Measurements from ENCODE around the gene PGC. TPM values are rescaled to one million over a fixed set of nuclear protein-coding genes. Genes with fewer than 3 reads are reported as not detected.

Gene PGC
- total RNA-seq, 1 experiment from 2014 or later: 0.63 TPM

DNA sequence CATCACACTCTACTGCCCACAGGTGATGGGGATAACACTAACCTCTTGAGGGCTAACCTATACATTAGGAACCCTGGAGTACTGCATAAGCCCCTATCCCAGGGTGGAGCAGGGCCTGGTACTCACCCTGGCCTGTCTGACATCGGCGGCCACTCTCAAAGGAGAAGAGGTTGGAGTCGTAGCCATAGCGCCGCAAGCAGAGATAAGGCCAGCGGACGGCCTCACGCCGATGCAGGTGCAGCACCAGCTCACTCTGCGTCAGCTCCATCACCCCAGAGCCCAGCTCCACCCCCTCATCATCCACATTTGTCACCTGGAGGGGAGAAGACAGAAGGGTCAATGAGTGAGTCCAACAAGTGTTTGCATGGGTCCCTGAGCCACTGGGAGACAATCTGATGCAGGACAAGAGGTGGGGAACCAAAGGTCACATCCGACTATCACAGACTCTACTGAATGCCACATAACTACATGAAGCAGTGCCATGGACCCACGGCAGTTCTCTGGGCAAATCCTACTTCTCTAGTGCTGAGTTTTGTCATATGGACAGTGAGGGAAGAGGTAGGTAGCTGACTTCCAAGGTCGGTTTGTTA is 28.2 kb upstream of the PGC start (continued):
- no peak for TF ChIP-seq PRDM15 (CRISPR knock-in tag; IDR thresholded peaks at IDR 0.05)

GRCh38 chr6:41774841-41775240 is 27.6 kb upstream of the PGC start:
- H3K36me3 Mint-ChIP-seq: peaks cover 8% of the 10 kb centered on the region; the same call in 1 of the 2 replicates
- H3K9me3 Mint-ChIP-seq: no peaks in the 10 kb centered on the region
- H3K27me3 Mint-ChIP-seq (ENCODE audit: low read depth): no peaks in the 10 kb centered on the region
- H3K27ac Mint-ChIP-seq: no peak overlapping the region
- DNase-seq (ENCODE audit: low spot score) (no peak), ATAC-seq (no peak)
- no peak overlapping the region for H3K4me3 Mint-ChIP-seq
- CTCF ChIA-PET: interaction anchor here (0.8 to 2.5 kb wide), 4 partner anchors 9 to 92 kb away, joined by 3 to 19 read pairs (median 4); no protein-coding TSS in a partner anchor
- POLR2A ChIA-PET: no interaction called here
- TF ChIP-seq, protein P1, sequence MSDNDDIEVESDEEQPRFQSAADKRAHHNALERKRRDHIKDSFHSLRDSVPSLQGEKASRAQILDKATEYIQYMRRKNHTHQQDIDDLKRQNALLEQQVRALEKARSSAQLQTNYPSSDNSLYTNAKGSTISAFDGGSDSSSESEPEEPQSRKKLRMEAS (CRISPR knock-in tag; IDR thresholded peaks at IDR 0.05): no peak
- TF ChIP-seq, protein P2, sequence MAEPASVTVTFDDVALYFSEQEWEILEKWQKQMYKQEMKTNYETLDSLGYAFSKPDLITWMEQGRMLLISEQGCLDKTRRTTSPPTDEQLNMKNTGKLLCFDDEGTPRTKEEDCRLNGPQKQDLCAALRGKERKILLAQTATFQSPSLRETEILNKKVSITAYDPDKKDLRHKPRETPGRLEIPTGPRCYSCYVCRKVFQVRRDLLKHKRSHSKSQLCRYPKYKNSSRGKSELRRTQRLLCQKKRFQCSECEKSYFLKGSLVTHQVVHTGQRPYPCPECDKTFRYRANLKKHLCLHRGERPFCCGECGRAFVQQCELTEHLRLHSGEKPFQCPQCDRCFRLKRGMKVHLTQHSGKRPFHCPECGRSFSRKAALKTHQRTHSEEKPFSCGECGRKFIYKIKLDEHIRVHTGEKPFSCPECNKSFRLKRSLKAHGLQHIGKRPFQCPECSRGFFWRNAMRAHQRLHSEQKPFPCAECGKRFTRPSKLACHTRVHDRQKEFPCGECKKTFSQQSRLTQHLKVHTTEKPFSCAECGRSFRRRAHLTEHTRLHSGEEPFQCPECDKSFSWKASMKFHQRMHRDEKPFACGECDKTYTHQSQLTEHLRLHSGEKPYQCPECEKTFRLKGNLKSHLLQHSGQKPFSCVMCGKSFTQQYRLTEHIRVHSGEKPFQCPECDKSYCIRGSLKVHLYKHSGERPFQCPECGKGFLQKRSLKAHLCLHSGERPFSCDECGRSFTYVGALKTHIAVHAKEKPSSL (CRISPR knock-in tag; conservative IDR thresholded peaks at IDR 0.05): no peak
- TF ChIP-seq ZNF423 (CRISPR knock-in tag; IDR thresholded peaks at IDR 0.05): no peak
- no peak for TF ChIP-seq RORB (CRISPR knock-in tag; IDR thresholded peaks at IDR 0.05)
- TF ChIP-seq, protein P3, sequence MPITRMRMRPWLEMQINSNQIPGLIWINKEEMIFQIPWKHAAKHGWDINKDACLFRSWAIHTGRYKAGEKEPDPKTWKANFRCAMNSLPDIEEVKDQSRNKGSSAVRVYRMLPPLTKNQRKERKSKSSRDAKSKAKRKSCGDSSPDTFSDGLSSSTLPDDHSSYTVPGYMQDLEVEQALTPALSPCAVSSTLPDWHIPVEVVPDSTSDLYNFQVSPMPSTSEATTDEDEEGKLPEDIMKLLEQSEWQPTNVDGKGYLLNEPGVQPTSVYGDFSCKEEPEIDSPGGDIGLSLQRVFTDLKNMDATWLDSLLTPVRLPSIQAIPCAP (CRISPR knock-in tag; IDR thresholded peaks at IDR 0.05): no peak
- TF ChIP-seq, protein P4, sequence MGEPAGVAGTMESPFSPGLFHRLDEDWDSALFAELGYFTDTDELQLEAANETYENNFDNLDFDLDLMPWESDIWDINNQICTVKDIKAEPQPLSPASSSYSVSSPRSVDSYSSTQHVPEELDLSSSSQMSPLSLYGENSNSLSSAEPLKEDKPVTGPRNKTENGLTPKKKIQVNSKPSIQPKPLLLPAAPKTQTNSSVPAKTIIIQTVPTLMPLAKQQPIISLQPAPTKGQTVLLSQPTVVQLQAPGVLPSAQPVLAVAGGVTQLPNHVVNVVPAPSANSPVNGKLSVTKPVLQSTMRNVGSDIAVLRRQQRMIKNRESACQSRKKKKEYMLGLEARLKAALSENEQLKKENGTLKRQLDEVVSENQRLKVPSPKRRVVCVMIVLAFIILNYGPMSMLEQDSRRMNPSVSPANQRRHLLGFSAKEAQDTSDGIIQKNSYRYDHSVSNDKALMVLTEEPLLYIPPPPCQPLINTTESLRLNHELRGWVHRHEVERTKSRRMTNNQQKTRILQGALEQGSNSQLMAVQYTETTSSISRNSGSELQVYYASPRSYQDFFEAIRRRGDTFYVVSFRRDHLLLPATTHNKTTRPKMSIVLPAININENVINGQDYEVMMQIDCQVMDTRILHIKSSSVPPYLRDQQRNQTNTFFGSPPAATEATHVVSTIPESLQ (CRISPR knock-in tag; IDR thresholded peaks at IDR 0.05): no peak
- H3K4me1 Mint-ChIP-seq: peaks cover 6% of the 10 kb centered on the region

DNA sequence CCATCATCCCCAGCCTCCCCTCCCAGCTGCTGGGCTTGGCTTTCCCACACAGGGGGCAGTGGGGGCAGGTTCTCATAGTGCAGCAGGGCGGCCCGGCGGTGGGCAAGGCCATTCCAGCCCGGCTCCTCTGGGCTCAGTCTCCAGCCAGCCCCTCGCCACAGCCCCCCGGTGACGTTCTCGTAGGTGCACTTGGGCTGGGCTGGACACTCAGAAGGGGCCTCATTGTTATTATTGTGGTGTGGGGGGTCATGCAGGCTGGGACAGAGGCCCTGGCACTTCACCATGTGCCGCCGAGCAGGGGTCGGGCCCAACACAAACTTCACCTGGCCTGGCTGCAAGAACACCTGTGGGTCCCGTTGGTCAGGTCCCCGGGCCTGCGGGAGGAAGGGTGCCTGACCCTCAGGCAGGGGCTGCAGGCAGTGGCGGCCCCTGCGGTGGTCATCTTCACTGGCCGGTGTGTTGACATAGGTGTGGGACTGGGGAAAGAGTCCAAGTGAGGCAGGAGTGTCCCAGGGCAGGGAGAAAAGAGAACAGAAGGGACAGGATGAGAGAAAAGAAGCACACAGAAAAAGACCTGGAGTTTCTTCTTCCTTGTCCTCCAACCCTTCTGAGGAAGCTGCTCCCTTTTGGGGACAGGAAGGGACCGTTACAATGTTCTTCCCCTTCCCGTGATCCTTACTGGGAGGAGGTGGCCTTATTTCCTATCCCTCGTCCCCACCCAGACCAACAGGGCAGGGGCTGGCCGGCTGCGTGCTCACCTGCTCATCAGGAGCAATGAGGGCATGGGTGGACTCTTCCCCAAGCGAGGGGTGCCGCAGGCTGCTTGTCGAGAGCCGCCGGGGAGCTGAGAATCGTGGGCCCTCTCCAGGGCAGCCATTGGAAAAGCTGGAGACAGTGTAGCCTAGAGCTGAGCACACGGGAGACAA is 24.1 kb upstream of the PGC start:
- Mint-ChIP-seq H3K4me3 (no peak overlapping the region), H3K4me1 (peaks cover 12% of the 10 kb centered on the region), H3K27me3 (ENCODE audit: low read depth) (no peaks in the 10 kb centered on the region), H3K27ac (no peak overlapping the region), H3K9me3 (no peaks in the 10 kb centered on the region), H3K36me3 (peaks cover 8% of the 10 kb centered on the region; the same call in 1 of the 2 replicates)
- ATAC-seq (no peak), DNase-seq (ENCODE audit: low spot score) (no peak)
- ChIA-PET POLR2A (no interaction called here), CTCF (interaction anchor here (1.1 to 1.3 kb wide), 3 partner anchors 16 to 71 kb away, joined by 3 to 4 read pairs (median 3); partner anchors contain the start of gene TOMM6)
- TF ChIP-seq ATF1 (CRISPR knock-in tag; IDR thresholded peaks at IDR 0.05): no peak
- no peak for TF ChIP-seq ZNF138 (CRISPR knock-in tag; conservative IDR thresholded peaks at IDR 0.05)
- no peak for TF ChIP-seq HMGXB4 (CRISPR knock-in tag; IDR thresholded peaks at IDR 0.05)
- TF ChIP-seq E2F1 (CRISPR knock-in tag; IDR thresholded peaks at IDR 0.05): no peak
- TF ChIP-seq ZNF263 (CRISPR knock-in tag; IDR thresholded peaks at IDR 0.05; ENCODE audit: low read depth): no peak
- TF ChIP-seq SMAD4 (CRISPR knock-in tag; IDR thresholded peaks at IDR 0.05): no peak
- TF ChIP-seq, protein P4 (CRISPR knock-in tag; IDR thresholded peaks at IDR 0.05): no peak
- TF ChIP-seq TEAD4 (CRISPR knock-in tag; IDR thresholded peaks at IDR 0.05): no peak
- no peak for TF ChIP-seq ZNF396 (CRISPR knock-in tag; IDR thresholded peaks at IDR 0.05; ENCODE audit: borderline replicate concordance)
- no peak for TF ChIP-seq CBFB (CRISPR knock-in tag; IDR thresholded peaks at IDR 0.05; ENCODE audit: low read depth)
